ENCODE data around the gene KIF11. TPM values are rescaled to one million over a fixed set of nuclear protein-coding genes. Genes with fewer than 3 reads are reported as not detected.

The KIF11 gene
- total and polyA plus RNA-seq, 2 experiments from 2014 or later = 26.1 to 56.7 TPM

- H3K36me3 ChIP-seq (ENCODE audit: insufficient read depth) = peaks cover 34% of the 10 kb centered on the region
Observed at GRCh38 chr10:92638037-92638436, 45.1 kb downstream of the KIF11 start.

More at GRCh38 chr10:92638037-92638436, 45.1 kb downstream of the KIF11 start:
- Mint-ChIP-seq H3K27me3 (ENCODE audit: insufficient read depth, low read depth, poor library complexity) (no peaks in the 10 kb centered on the region), H3K9me3 (no peaks in the 10 kb centered on the region), H3K27ac (no peak overlapping the region), H3K4me3 (no peak overlapping the region), H3K4me1 (no peaks in the 10 kb centered on the region), H3K36me3 (ENCODE audit: low read depth) (peaks cover 37% of the 10 kb centered on the region)
- TF ChIP-seq POLR2AphosphoS5 (IDR thresholded peaks at IDR 0.05; ENCODE audit: low read depth) (no peak), ZNF331 (CRISPR knock-in tag; IDR thresholded peaks at IDR 0.05; ENCODE audit: low read depth) (no peak), EZH2 (IDR thresholded peaks at IDR 0.05; ENCODE audit: low read depth, unreplicated experiment) (no peak), ZNF114 (CRISPR knock-in tag; IDR thresholded peaks at IDR 0.05) (no peak), NANOG (IDR thresholded peaks at IDR 0.05; ENCODE audit: borderline replicate concordance) (no peak), EZH2phosphoT487 (IDR thresholded peaks at IDR 0.05; ENCODE audit: unreplicated experiment) (no peak), CREB1 (CRISPR knock-in tag; IDR thresholded peaks at IDR 0.05; ENCODE audit: low read depth) (no peak), ZNF462 (CRISPR knock-in tag; IDR thresholded peaks at IDR 0.05) (no peak), STAT1 (IDR thresholded peaks at IDR 0.05; ENCODE audit: unreplicated experiment) (no peak)
- H3K27ac ChIP-seq (ENCODE audit: low read depth) = no peak overlapping the region
- H4K20me1 ChIP-seq (replicated peaks; ENCODE audit: insufficient read depth) = no peaks in the 10 kb centered on the region; the same call in 1 of the 2 replicates
- ATAC-seq (no peak), DNase-seq (ENCODE audit: low spot score) (no peak)
- H3K79me2 ChIP-seq (replicated peaks; ENCODE audit: insufficient read depth) = no peaks in the 10 kb centered on the region
- H3K4me1 ChIP-seq (ENCODE audit: insufficient read depth) = no peaks in the 10 kb centered on the region
- H3K27me3 ChIP-seq (ENCODE audit: insufficient read depth) = no peaks in the 10 kb centered on the region
- H2AFZ ChIP-seq = no peak overlapping the region
- no peak overlapping the region for H3K4me3 ChIP-seq
- H3K4me2 ChIP-seq = no peak overlapping the region
- no peaks in the 10 kb centered on the region for H3F3A ChIP-seq (replicated peaks; ENCODE audit: low read depth)
- no peaks in the 10 kb centered on the region for H3K9me2 ChIP-seq (ENCODE audit: insufficient read depth)

Measured in GM23338 (cell line).